Tibial nerve (tissue), 4 donors: ENCODE measurements around the gene SH3RF3. TPM values are rescaled to one million over a fixed set of nuclear protein-coding genes. Genes with fewer than 3 reads are reported as not detected.

Experiments
- DNase-seq, 2 donors: peaks; one replicate each; pipeline ENCODE4 v3.0.0-alpha.2; 2019; ENCODE audit warnings: low spot score in 2 of 2
- H3K27ac ChIP-seq, 4 donors: fragments of 200-600 bp; sonication (generic) in 3 of 4; one replicate each; pipeline ENCODE4 v1.5.1; 2017 to 2019; ENCODE audit warnings: mild to moderate bottlenecking in 1 of 4
- H3K27me3 ChIP-seq, 2 donors: fragments of 200-600 bp; sonication (generic) in 1 of 2; one replicate each; pipeline versions ENCODE4 v1.5.1 to v1.6.0; 2017 to 2019
- H3K36me3 ChIP-seq, 3 donors: fragments of 200-600 bp; sonication (generic); one replicate each; pipeline ENCODE4 v1.5.1; 2018 to 2019
- H3K4me1 ChIP-seq, 4 donors: fragments of 200-600 bp; sonication (generic) in 3 of 4; one replicate each; pipeline ENCODE4 v1.5.1; 2017 to 2019
- H3K4me3 ChIP-seq, 4 donors: fragments of 200-600 bp; sonication (generic) in 3 of 4; one replicate each; pipeline ENCODE4 v1.5.1; 2017 to 2019; ENCODE audit warnings: mild to moderate bottlenecking in 1 of 4, moderate library complexity in 1 of 4
- H3K9me3 ChIP-seq, 4 donors: fragments of 200-600 bp; sonication (generic) in 3 of 4; one replicate each; pipeline ENCODE4 v1.5.1; 2017 to 2019
- CTCF ChIP-seq, 5 experiments: fragments of 200-600 bp in 3 of 5; fragments of 450-650 bp in 2 of 5; sonication (generic) in 3 of 5; IDR thresholded peaks; one replicate each; pipeline ENCODE4 v1.5.1; 2016 to 2019; ENCODE audit warnings: antibody characterized with exemption in 5 of 5, mild to moderate bottlenecking in 3 of 5, moderate library complexity in 2 of 5
- EP300 ChIP-seq, 2 donors: sonication (generic); formaldehyde crosslinking; IDR thresholded peaks; one replicate each; pipeline ENCODE4 v1.6.1; 2017; ENCODE audit warnings: antibody characterized with exemption in 2 of 2, mild to moderate bottlenecking in 1 of 2
- POLR2A ChIP-seq, 2 donors: fragments of 450-650 bp; IDR thresholded peaks; one replicate each; pipeline ENCODE4 v1.6.1; 2017; ENCODE audit warnings: antibody characterized with exemption in 2 of 2, mild to moderate bottlenecking in 2 of 2, moderate library complexity in 2 of 2
- WGBS, 2 donors: methylation state at CpG; one replicate each; pipeline ENCODE4 v1.1.5; 2018; 5-methylcytosine and 5-hydroxymethylcytosine counted together
- total RNA-seq, 4 donors: library from RNA; depleted of rRNA; stranded (reverse); fragments of >200 nt; gene quantifications; one replicate each; pipeline ENCODE4 v1.1.0, GENCODE V29; 2016

The SH3RF3 gene
- total RNA-seq, 4 donors from 2014 or later, result 6.9 to 18.0 (median 11.4) TPM

GRCh38 chr2:109236147-109236546, 107.1 kb downstream of the SH3RF3 start:
- WGBS, 2 donors, result 82 to 85% methylated on average over 4 of the region's 4 CpGs
- Histone ChIP-seq H3K27ac (no peak overlapping the region), H3K4me1 (peaks cover 0 to 32% (median 13%) of the 10 kb centered on the region in 4 donors), H3K9me3 (no peaks in the 10 kb centered on the region), H3K4me3 (no peak overlapping the region), H3K36me3 (no peaks in the 10 kb centered on the region), H3K27me3 (no peaks in the 10 kb centered on the region)
- no peak for DNase-seq
- TF ChIP-seq CTCF (IDR thresholded peaks at IDR 0.05), result no peak
- no peak for TF ChIP-seq EP300 (IDR thresholded peaks at IDR 0.05)
- TF ChIP-seq POLR2A (IDR thresholded peaks at IDR 0.05), result no peak

- TF ChIP-seq EP300 (IDR thresholded peaks at IDR 0.05), result no peak
- TF ChIP-seq POLR2A (IDR thresholded peaks at IDR 0.05), result no peak
- no peak for TF ChIP-seq CTCF (IDR thresholded peaks at IDR 0.05)
- DNase-seq, result no peak
- H3K27ac ChIP-seq, result no peak overlapping the region
- H3K4me3 ChIP-seq, result no peak overlapping the region
- 89 to 94% methylated on average over 2 of the region's 2 CpGs for WGBS, 2 donors
- no peaks in the 10 kb centered on the region for H3K9me3 ChIP-seq
- H3K4me1 ChIP-seq, result peaks cover 0 to 43% (median 25%) of the 10 kb centered on the region in 4 donors
- no peaks in the 10 kb centered on the region for H3K36me3 ChIP-seq
- no peaks in the 10 kb centered on the region for H3K27me3 ChIP-seq
Measured at GRCh38 chr2:109237792-109238191, 108.8 kb downstream of the SH3RF3 start.

GRCh38 chr2:109238580-109238979, 109.6 kb downstream of the SH3RF3 start:
- DNase-seq, result peak in 1 of 2 donors; percentile 61
- 53 to 60% methylated on average over 4 of the region's 4 CpGs for WGBS, 2 donors
- no peak overlapping the region for H3K4me3 ChIP-seq
- peaks cover 0 to 51% (median 29%) of the 10 kb centered on the region in 4 donors for H3K4me1 ChIP-seq
- H3K27ac ChIP-seq, result peak overlapping the region in 2 of 4 donors; percentile 56 to 70
- H3K27me3 ChIP-seq, result no peaks in the 10 kb centered on the region
- TF ChIP-seq CTCF (IDR thresholded peaks at IDR 0.05) (no peak), EP300 (IDR thresholded peaks at IDR 0.05) (peak in 1 of 2 donors; percentile 89), POLR2A (IDR thresholded peaks at IDR 0.05) (no peak)
- no peaks in the 10 kb centered on the region for H3K9me3 ChIP-seq
- H3K36me3 ChIP-seq, result no peaks in the 10 kb centered on the region

GRCh38 chr2:109239720-109240119, 110.7 kb downstream of the SH3RF3 start:
- H3K27ac ChIP-seq, result peak overlapping the region in 2 of 4 donors; percentile 56 to 70
- DNase-seq, result no peak
- H3K4me3 ChIP-seq, result no peak overlapping the region
- no peaks in the 10 kb centered on the region for H3K36me3 ChIP-seq
- peaks cover 0 to 62% (median 30%) of the 10 kb centered on the region in 4 donors for H3K4me1 ChIP-seq
- H3K27me3 ChIP-seq, result no peaks in the 10 kb centered on the region
- no peaks in the 10 kb centered on the region for H3K9me3 ChIP-seq
- WGBS, 2 donors, result 86 to 93% methylated on average over 6 of the region's 6 CpGs
- no peak for TF ChIP-seq POLR2A (IDR thresholded peaks at IDR 0.05)
- TF ChIP-seq CTCF (IDR thresholded peaks at IDR 0.05), result no peak
- no peak for TF ChIP-seq EP300 (IDR thresholded peaks at IDR 0.05)

GRCh38 chr2:109242210-109242653, 113.2 kb downstream of the SH3RF3 start:
- Histone ChIP-seq H3K36me3 (no peaks in the 10 kb centered on the region), H3K9me3 (no peaks in the 10 kb centered on the region), H3K27ac (peak overlapping the region; percentile 37 to 91 (median 77)), H3K4me3 (no peak overlapping the region), H3K4me1 (peaks cover 0 to 72% (median 30%) of the 10 kb centered on the region in 4 donors), H3K27me3 (no peaks in the 10 kb centered on the region)
- TF ChIP-seq POLR2A (IDR thresholded peaks at IDR 0.05) (no peak), EP300 (IDR thresholded peaks at IDR 0.05) (no peak), CTCF (IDR thresholded peaks at IDR 0.05) (no peak)
- WGBS, 2 donors, result 70 to 83% methylated on average over 5 to 6 of the region's 7 CpGs
- no peak for DNase-seq
